GM19238 (cell line): ENCODE measurements around the gene ST8SIA1.
"Not testable (repeated sequence)": the region's sequence is repeated elsewhere in the genome, so short reads cannot be mapped to it uniquely, and the experiment has no call there.

Source experiments
- DNase-seq: peaks from one replicate; pipeline ENCODE4 v3.0.0; 2011; ENCODE audit warnings: low spot score; ENCODE audit not compliant: insufficient read length

The ST8SIA1 gene, protein sequence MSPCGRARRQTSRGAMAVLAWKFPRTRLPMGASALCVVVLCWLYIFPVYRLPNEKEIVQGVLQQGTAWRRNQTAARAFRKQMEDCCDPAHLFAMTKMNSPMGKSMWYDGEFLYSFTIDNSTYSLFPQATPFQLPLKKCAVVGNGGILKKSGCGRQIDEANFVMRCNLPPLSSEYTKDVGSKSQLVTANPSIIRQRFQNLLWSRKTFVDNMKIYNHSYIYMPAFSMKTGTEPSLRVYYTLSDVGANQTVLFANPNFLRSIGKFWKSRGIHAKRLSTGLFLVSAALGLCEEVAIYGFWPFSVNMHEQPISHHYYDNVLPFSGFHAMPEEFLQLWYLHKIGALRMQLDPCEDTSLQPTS

DNA sequence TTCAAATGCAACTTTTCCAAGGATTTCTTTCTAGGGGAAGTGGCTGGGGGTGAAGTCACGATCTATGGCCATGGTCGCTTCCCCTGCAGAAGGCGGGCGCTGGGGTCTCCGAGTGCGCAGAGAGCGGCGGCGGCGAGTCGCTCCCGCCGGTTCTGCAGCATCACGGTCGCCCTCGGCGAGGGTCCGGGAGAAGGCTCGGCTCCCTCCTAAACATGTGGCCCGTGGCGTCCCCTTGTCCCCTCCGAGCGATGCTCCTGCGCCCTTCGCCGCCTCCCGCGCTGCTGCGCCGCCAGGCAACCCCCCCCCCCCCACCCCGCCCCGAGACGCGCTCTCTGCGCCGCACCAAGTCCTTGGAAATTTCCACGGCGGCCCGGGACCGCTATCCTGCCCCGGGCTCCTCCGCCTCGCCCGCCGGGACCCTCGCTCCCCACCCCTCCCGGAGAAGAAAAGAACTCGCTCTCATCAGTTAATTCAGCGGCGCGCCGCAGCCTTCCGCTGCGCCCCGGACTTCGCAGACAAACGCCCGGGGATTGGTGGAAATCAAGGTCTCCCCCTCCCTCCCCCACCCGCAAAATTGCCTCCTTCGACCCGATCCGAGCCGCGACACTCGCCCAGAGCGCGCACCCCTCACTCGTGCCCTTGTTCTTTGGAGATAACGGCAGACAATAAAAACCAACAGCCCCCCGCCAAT lies at the start of gene ST8SIA1:
Gene ST8SIA1, minus strand, starts transcription at position 298 of the 691 bp plus-strand sequence. CDS start 475 bp downstream, outside the sequence.
- no peak for DNase-seq

DNA sequence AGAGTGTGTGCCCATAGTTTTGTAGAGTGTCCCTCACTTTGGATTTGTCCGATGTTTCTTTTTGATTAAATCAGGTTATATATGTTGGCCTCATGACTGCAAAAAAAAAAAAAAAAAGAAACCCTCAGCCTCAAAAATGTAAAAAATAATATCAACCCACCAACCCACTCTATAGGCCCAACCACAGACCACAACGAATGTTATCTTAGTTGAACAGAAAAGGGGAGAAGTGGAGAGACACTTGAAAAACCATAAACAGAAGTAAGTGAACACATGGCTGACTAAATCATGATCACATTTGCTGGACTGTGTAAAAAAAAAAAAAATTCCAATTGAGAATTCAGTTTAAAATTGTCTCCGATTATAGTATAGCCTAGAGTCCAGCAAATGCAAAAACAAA lies 45.5 kb upstream of the ST8SIA1 start:
- no peak for DNase-seq

DNA sequence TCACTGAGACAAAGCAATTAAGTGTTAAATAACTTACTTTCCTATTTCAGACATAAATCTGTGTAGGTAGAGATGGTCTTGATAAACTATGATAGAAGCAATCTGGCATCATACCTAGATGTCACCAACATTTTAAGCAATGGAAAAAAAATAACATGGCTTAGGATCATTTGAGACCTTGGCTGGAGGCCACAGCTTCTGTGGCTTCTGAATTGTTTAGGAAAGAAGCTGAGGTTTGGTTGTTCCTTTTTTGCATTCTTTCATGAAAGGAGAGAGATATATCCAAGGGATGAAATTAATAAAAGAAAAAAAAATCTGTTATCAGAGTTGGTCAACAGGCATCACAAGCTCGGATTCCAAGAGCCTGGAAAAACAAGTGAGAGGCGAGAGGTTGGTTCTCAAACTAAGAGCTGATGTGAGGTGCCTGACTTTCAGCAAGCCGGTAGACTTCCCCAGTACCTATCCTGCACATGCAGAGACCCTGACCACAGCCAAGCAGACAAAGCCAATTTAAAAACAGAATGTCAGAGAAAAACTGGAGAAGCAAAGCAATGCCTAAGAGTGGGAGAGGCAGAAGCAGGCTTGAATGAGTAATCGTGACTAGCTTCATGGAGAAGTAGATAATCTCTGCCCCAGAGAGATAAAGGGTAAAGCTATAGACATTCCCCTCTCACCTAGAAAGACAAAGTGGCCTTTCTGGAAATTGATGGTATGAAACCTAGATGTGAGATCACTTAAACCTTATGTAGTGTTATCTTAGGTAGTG lies 43.4 kb upstream of the ST8SIA1 start:
- no peak for DNase-seq

DNA sequence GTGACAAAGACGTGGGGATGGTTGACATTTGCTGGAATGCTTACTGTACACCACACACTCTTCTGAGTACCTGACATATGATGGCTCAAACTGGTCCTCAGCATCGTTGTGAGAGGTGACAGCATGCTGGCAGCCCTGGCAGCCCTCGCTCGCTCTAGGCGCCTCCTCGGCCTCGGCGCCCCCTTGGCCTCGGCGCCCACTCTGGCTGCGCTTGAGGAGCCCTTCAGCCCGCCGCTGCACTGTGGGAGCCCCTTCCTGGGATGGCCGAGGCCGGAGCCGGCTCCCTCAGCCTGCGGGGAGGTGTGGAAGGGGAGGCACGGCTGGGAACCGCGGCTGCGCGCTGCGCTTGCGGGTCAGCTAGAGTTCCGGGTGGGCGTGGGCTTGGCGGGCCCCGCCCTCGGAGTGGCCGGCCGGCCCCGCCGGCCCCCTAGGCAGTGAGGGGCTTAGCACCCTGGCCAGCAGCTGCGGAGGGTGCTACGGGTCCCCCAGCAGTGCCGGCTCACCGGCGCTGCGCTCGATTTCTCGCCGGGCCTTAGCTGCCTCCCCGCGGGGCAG lies 42.2 kb upstream of the ST8SIA1 start:
- not testable (repeated sequence) for DNase-seq

DNA sequence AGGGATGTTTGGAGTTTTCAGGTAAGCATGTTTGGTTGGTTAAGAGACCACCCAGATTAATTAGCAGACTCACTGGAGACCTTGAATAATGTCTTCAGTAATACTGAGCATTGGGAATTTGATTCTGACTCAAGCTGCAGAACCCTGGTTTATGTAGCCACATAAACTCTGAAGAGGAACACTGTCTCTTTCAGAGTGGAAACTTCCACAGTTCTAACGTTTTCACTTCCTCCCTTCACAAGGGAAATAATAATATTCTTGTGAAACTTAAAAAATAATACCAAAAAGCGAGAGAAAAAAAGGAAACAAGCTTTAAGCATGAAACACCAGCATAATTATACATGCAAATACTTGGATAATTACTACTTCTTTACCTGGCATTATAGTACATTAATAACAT lies 40.0 kb upstream of the ST8SIA1 start:
- no peak for DNase-seq

DNA sequence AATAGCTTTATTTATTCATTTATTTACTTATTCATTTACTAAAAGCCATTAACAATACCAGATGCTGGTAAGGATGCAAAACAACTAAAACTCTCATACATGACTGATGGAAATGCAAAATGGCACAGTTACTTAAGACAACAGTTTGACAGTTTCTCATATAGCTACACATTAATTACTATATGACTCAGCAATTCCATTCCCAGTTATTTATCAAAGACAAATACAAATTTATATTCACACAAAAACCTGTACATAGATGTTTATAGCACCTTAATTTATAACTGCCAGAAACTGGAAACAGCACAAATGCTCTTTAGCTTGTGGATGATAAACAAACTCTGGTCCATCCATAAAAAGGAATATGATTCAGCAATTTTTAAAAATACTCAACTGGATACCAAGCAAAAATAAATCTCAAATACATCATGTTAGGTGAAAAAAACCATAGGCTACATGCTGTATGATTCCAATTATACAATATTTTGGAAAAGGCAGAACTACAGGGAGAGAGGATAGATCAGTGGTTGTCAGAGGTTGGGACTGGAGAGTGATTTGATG lies 37.9 kb upstream of the ST8SIA1 start:
- DNase-seq, result no peak

DNA sequence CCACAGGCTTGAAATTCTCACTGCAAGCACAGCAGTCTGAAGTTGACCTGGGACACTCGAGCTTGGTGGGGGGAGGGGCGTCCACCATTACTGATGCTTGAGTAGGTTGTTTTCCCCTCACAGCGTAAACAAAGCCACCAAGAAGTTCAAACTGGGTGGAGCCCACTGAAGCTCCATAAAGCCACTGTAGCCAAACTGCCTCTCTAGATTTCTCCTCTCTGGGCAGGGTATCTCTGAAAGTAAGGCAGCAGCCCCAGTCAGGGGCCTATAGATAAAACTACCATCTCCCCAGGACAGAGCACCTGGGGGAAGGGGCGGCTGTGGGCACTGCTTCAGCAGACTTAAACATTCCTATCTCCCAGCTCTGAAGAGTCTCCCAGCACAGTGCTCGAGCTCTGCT lies 31.7 kb upstream of the ST8SIA1 start:
- no peak for DNase-seq

DNA sequence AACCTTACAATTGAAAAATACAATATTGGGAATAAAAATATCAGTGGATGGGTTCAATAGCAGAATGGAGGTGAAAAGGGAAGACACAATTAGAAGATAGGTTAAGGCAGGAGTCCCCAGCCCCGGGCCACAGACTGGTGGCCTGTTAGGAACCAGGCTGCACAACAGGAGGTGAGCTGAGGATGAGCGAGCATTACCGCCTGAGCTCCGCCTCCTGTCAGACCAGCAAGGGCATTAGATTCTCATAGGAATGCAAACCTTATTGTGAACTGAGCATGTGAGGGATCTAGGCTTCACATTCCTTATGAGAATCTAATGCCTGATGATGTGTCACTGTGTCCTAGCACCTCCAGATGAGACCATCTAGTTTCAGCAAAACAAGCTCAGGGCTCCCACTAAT lies 27.3 kb upstream of the ST8SIA1 start:
- no peak for DNase-seq

DNA sequence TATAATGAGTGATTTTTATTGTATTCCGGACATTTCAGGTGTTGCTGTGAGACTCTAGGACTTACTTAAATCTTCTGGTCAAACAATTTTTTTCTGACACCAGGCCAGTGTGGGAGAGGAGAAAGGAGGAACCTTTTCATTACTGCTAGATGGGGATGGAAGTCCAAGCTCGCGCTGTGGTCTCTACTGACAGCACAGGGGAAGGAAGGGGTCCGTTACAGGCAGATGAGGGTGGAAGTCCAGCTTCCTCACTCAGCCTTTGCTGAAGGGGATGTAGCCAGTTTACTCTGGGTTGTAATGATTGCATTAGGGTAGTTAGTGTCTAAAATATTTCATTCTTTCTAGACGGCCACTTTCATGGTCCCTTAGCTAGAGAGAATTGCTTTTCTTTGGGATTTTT lies 26.3 kb upstream of the ST8SIA1 start:
- DNase-seq, result no peak

DNA sequence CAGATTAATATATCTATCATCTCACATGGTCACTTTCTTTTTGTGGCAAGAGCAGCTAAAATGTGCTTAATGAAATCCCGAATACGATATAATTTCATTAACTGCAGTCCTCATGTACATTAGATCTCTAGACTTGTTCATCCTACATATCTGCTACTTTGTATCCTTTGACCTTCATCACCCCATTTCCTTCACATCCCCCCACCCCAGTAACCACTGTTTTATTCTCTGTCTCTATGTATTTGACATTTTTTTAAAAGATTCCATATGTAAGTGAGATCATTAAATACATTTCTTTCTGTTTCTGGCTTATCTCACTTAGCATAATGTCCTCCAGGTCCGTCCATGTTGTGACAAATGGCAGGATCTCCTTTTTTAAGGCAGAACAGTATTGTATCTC lies 23.0 kb upstream of the ST8SIA1 start:
- DNase-seq, result no peak

DNA sequence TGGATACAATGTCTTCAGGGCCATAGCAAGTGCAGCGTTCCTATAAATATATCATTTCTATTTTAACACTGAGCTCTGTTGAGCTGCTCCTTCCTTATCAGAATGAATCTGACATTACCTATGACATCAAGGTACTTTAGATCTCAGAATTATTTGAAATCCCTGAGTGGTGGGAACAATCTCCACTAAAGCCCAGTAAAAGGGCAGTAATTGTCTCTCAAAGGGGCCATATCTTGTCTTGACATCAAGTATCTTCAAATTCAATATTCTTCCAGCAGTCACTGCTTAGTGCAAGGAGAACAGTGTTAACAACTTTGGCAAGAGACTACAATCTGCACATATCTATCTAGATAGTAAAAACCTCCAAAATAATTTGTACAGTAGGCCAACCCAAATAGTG lies 21.7 kb upstream of the ST8SIA1 start:
- no peak for DNase-seq

DNA sequence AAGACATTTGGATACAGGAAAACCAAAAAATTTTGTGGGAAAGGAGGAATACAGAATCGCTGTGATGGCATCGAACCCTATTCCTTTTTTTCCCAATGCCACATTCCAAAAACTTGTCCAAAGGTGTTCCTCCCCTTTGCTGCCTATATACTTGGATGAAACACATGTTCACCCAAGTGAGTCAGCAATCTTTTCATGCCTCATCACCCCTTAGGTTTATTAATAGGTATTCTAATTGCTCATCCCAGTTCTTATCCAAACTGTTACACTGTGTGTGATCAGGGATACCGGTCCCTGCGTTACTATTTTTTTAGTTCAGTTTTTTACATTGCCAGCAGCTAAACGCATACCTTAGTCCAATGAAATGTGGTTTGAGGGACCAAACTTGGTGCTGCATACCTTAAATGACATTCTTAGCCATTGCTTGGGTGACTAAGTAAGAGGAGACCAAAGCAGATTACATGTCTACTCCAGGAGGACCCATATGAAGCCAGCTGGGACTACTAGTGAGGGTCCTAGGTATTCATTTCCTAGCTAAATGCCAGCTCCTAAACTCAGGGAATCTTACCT lies 20.6 kb upstream of the ST8SIA1 start:
- DNase-seq, result no peak

DNA sequence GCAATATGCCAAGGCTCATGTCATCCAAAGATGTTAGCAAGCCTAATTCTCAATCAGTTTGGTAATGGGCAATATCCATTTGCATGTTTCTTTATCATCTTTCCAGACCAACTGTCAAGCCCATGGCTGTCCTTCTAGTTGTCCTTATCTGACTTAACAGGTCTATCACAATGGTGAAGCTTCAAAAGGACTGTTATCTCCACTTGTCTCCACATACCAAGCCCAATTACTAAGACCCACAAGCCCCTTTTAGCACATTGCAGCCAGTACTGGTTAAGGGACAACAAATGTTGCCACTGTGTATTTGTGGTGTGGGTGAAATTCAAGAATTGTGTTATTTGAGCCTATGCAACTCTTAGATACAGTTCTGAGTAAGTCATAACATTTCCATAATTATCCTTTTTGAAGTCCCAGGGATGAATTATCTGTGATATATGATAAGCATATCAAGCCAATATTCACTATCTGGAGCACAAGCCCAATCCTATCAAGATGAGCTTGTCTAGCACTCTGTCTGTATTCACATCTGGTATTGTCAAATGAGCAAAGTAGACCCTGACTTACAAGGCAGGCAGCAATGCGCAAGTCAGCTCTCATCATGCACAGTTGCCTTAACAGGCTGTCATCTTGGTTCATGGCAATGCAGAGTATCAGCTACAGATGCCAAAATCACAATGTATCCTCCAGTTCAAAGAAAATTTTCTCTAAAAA lies 19.3 kb upstream of the ST8SIA1 start:
- no peak for DNase-seq

DNA sequence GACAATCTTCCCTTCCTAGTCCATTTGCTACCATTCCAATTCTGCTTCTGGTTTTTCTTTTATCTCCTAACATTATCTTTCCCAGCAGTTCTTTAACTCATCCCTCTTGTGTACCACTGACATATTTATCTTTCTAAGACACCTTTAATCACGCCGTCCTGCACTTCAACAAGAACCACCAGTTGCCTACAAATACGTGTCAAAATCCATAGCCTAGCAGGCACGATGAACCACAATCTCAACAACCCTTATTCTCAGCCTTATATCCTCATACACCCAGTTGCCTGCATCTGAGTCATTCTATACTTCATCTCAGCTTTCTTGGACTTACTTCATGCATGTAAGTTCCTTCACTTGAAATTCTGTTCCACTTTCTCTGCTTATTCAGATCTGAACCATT lies 16.4 kb upstream of the ST8SIA1 start:
- no peak for DNase-seq

DNA sequence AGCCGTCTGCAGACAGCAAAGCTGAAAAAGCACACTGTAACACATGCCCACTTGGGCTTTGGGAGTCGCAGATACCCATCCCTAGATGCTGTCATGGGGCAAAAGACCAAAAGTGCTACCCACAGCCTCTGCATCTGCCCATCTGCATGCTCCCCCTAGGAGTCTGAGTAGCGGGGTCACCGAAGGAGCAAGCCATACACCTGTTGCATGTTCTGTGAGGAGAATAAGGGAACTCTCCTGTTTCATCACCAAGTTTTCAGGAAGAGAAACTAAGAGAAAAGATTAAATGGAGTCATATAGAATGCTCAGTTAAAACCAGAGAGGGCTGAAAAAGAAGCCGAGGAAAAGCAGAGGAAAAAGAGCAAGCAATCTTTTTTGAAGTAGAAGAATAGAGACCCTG lies 13.7 kb upstream of the ST8SIA1 start:
- DNase-seq, result no peak

DNA sequence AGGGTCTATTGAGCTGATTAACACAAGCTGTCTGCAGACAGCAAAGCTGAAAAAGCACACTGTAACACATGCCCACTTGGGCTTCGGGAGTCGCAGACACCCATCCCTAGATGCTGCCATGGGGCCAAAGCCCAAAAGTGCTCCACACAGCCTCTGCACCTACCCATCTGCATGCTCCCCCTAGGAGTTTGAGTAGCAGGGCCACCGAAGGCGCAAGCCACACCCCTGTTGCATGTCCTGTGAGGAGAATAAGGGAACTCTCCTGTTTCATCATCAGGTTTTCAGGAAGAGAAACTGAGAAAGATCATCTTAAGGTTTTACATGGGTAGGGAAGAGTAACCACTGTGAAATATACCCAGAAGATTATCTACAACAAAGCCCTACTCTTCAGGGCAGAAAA lies 5.6 kb upstream of the ST8SIA1 start:
- no peak for DNase-seq

DNA sequence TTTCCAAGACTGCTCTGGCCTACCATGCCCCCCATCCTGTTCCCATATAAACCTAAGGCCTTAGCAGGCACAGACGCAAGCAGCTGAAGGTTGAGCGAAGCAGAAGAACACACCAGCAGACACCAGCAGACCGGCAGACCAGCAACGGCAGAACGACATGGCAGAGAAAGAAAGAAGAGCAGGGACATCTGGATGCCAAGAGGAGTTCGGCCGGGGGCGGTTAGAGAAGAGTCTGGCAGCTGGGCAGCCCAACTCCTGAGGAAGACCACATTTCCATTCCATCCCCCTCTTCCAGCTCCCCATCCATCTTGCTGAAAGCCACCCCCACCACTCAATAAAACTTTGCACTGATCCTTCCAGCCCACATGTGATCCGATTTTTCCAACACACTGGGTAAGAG lies 5.2 kb upstream of the ST8SIA1 start:
- DNase-seq, result no peak

DNA sequence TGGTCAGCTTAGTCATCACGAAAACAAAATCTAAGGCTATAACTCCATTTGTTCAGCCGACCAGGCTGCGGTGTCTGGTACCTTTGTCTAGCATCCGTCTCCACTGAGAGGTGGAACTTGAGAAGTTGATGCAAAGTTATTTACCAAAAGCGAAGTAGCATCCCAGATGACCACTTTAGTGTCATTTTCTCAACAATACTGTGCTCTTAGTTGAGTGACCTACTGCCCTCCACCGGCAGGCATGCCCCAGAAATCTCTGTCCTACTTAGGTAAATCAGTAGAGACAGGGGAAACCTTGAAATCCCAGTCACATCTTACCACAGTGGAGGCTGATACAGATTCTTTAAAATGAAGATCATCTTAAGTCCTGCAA lies 1.3 kb upstream of the ST8SIA1 start:
- DNase-seq, result no peak

DNA sequence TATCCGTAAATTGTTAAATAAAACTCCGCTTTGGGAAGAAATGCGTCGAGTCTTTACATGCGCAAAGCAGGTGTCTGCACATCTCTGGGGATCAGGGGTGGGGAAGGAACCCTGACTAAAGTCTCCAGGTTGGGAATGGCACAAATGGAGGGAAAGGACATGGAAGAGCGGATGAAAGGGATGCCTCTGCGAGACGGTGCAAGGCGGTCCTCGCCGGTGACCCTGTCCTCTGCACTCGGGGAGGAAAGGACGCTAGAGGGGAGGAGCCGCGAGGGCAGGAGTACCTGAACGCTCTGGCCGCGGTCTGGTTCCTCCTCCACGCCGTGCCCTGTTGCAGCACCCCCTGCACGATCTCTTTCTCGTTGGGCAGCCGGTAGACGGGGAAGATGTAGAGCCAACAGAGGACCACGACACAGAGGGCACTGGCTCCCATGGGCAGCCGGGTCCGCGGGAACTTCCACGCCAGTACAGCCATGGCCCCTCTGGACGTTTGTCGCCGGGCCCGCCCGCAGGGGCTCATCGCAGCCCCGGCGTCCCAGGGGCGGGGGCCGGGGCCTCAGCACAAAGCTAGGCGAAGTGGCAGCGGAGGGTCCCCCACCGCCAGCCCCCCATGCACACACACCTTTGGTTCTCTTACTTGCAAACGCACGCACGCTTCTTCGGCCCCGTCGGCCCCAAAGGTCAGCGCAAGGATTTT lies 646 bp downstream of the ST8SIA1 start:
- no peak for DNase-seq

DNA sequence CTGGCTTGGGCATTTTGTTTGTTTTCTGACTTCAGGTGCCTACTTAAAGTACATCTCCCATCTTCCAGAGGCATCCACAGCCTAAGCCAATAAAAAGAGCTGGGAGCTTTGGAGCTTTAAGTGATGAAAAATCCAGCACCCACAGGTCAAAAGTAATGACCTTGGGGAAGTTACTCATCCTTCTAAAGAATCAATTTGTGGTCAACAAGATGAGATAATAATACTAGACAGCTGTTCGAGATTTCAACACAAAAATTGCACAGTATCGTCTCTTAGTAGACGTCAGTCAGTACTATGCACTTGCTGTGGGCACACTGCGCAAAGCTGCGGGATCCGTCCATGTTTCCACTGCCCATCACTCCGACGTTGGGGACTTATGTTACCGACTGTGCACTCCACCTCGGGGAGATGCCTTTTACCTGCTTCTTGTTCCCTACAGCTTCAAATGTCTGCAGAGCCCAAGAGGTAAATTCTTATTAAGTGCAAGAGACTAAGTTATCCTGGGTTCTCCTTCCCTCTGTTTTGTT lies 1.3 kb downstream of the ST8SIA1 start:
- no peak for DNase-seq
